ENCODE measurements around the gene CDC25B. TPM values are rescaled to one million over a fixed set of nuclear protein-coding genes. Genes with fewer than 3 reads are reported as not detected.
A peak's percentile ranks its signal among the peaks of the same experiment; 100 is the strongest.

Gene CDC25B
- total and polyA plus RNA-seq, 4 donors = 4.4 to 12.9 (median 9.2) TPM

DNA sequence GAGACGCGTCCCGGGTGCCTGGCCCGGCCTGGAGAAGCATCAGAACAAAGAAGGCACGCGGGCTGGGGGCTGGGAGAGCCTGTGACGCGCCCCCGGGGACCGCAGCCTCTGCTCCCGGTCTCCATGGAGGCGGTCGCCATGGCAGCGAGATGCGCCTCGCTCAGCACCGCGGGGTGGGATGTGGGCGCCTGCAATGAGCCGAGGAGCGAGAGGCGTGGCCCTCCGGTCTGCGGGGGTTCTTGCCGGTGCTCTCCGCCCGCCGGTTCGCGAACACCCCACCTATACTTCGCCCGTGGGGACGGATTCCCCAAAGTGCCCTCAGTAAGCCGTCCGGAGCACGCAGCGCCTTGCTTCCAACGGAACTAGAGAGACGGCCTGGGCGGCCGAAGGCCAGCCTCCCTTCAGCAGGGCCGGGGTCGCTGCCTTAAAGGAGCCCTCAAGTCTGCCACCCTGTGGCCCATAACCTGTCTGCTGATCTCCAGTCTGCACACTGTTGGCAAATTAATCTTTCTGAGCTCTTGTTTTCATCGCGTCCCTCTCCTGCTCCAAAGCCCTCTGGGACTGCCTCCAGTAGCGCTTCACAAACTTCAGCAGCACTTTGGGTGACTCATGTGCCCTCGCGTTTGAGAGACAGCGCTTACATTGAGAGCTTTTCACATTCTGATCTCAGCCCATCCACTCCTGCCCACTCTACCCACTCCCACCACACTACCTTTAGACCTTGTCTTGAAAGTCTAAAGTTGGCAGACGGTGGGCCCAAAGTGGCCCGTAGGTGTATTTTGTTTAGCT is 27.6 kb upstream of the CDC25B start:
- H3K36me3 ChIP-seq (ENCODE audit: control insufficient read depth in 4 of 4, insufficient read depth in 3 of 4, low read depth in 1 of 4, low read length in 3 of 4) = no peaks in the 10 kb centered on the region
- 4% methylated on average over 51 of the region's 51 CpGs for WGBS
- peak overlapping the region; percentile 76 to 78 for H3K27ac ChIP-seq (ENCODE audit: low read depth in 1 of 2, low read length in 2 of 2)
- TF ChIP-seq RAD21 (IDR thresholded peaks at IDR 0.05) = peak; percentile 59 to 69
- TF ChIP-seq, protein P1, sequence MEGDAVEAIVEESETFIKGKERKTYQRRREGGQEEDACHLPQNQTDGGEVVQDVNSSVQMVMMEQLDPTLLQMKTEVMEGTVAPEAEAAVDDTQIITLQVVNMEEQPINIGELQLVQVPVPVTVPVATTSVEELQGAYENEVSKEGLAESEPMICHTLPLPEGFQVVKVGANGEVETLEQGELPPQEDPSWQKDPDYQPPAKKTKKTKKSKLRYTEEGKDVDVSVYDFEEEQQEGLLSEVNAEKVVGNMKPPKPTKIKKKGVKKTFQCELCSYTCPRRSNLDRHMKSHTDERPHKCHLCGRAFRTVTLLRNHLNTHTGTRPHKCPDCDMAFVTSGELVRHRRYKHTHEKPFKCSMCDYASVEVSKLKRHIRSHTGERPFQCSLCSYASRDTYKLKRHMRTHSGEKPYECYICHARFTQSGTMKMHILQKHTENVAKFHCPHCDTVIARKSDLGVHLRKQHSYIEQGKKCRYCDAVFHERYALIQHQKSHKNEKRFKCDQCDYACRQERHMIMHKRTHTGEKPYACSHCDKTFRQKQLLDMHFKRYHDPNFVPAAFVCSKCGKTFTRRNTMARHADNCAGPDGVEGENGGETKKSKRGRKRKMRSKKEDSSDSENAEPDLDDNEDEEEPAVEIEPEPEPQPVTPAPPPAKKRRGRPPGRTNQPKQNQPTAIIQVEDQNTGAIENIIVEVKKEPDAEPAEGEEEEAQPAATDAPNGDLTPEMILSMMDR (IDR thresholded peaks at IDR 0.05; ENCODE audit: low read depth, low read length, missing input control) = peak; percentile 40
- TF ChIP-seq, protein P2, sequence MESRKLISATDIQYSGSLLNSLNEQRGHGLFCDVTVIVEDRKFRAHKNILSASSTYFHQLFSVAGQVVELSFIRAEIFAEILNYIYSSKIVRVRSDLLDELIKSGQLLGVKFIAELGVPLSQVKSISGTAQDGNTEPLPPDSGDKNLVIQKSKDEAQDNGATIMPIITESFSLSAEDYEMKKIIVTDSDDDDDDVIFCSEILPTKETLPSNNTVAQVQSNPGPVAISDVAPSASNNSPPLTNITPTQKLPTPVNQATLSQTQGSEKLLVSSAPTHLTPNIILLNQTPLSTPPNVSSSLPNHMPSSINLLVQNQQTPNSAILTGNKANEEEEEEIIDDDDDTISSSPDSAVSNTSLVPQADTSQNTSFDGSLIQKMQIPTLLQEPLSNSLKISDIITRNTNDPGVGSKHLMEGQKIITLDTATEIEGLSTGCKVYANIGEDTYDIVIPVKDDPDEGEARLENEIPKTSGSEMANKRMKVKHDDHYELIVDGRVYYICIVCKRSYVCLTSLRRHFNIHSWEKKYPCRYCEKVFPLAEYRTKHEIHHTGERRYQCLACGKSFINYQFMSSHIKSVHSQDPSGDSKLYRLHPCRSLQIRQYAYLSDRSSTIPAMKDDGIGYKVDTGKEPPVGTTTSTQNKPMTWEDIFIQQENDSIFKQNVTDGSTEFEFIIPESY (IDR thresholded peaks at IDR 0.05) = no peak
- peak; percentile 18 to 30 for TF ChIP-seq JUND (IDR thresholded peaks at IDR 0.05)
- no peak for TF ChIP-seq SP1 (IDR thresholded peaks at IDR 0.05)
- H3K4me1 ChIP-seq (ENCODE audit: control insufficient read depth in 4 of 4, insufficient read depth in 4 of 4, low read length in 3 of 4) = peaks cover 3 to 19% (median 14%) of the 10 kb centered on the region in 4 donors
- H3K4me3 ChIP-seq (ENCODE audit: low read depth in 1 of 3, low read length in 3 of 3) = peak overlapping the region; percentile 58 to 93 (median 76)
- peak overlapping the region; percentile 72 to 74 for H3K9ac ChIP-seq (ENCODE audit: low read depth in 1 of 2, low read length in 2 of 2)
- DNase-seq (ENCODE audit: low spot score) = peak; percentile 75
- H3K9me3 ChIP-seq (ENCODE audit: control insufficient read depth in 4 of 4, low read length in 3 of 4) = no peaks in the 10 kb centered on the region
- no peaks in the 10 kb centered on the region for H3K27me3 ChIP-seq (ENCODE audit: control insufficient read depth in 4 of 4, insufficient read depth in 4 of 4, low read length in 3 of 4)

DNA sequence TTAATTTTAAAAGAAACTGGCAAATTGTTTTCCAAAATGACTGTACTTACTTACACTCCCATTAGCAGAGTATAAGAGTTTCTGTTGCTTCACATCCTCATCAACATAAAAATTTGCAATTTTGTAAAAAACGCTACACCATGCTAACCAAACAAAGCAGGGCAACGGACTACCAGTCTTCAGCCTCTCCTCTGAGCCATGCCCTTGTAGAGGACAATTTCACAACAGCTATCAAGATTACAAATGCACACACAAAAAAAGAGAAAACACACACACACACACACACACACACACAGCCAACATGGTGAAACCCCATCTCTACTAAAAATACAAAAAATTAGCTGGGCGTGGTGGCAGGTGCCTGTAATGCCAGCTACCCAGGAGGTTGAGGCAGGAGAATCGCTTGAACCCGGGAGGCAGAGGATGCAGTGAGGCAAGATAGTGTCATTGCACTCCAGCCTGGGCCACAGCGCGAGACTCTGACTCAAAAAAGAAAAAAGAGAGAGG is 24.5 kb upstream of the CDC25B start:
- Histone ChIP-seq H3K27me3 (ENCODE audit: control insufficient read depth in 4 of 4, insufficient read depth in 4 of 4, low read length in 3 of 4) (no peaks in the 10 kb centered on the region), H3K27ac (ENCODE audit: low read depth in 1 of 2, low read length in 2 of 2) (no peak overlapping the region), H3K9ac (ENCODE audit: low read depth in 1 of 2, low read length in 2 of 2) (no peak overlapping the region), H3K9me3 (ENCODE audit: control insufficient read depth in 4 of 4, low read length in 3 of 4) (no peaks in the 10 kb centered on the region), H3K4me3 (ENCODE audit: low read depth in 1 of 3, low read length in 3 of 3) (no peak overlapping the region), H3K36me3 (ENCODE audit: control insufficient read depth in 4 of 4, insufficient read depth in 3 of 4, low read depth in 1 of 4, low read length in 3 of 4) (no peaks in the 10 kb centered on the region), H3K4me1 (ENCODE audit: control insufficient read depth in 4 of 4, insufficient read depth in 4 of 4, low read length in 3 of 4) (peaks cover 3 to 18% (median 12%) of the 10 kb centered on the region in 4 donors)
- WGBS = 73% methylated on average over 7 of the region's 7 CpGs
- no peak for DNase-seq (ENCODE audit: low spot score)
- TF ChIP-seq RXRA (IDR thresholded peaks at IDR 0.05) (peak; percentile 39 to 51), FOXA1 (IDR thresholded peaks at IDR 0.05) (no peak)

DNA sequence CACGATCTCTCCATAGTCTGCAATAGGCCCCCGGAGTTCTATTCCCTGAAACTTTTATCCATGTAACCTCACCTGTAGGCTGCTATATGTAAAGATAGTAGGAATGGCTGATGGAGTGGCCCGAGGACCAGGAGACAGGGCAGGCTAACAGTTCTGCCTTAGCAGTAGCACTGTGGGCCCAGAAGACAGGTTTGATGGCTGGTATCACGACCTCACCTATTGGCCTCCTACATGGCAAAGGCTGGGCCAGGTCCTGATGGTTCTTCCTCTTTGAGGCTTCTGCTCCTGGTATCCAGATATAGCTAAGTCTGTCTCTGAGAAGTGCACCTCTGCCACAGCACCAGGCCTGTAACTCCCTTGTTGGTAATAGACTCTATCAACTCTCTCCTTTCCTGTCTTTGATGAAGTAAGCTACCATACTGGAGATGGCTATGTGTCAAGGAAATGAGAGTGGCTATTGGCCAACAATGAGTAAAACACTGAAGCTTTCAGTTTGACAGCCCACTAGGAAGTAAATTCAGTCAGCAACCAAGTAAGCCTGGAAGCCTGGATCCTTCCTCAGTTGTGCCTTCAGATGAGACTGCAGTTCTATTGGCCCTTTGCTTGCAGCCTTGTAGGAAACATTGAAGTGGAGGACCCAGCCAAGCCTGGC is 20.5 kb upstream of the CDC25B start:
- Histone ChIP-seq H3K4me3 (ENCODE audit: low read depth in 1 of 3, low read length in 3 of 3) (no peak overlapping the region), H3K4me1 (ENCODE audit: control insufficient read depth in 4 of 4, insufficient read depth in 4 of 4, low read length in 3 of 4) (peaks cover 6 to 14% (median 9%) of the 10 kb centered on the region in 4 donors), H3K27me3 (ENCODE audit: control insufficient read depth in 4 of 4, insufficient read depth in 4 of 4, low read length in 3 of 4) (no peaks in the 10 kb centered on the region), H3K9ac (ENCODE audit: low read depth in 1 of 2, low read length in 2 of 2) (no peak overlapping the region), H3K36me3 (ENCODE audit: control insufficient read depth in 4 of 4, insufficient read depth in 3 of 4, low read depth in 1 of 4, low read length in 3 of 4) (no peaks in the 10 kb centered on the region), H3K9me3 (ENCODE audit: control insufficient read depth in 4 of 4, low read length in 3 of 4) (no peaks in the 10 kb centered on the region), H3K27ac (ENCODE audit: low read depth in 1 of 2, low read length in 2 of 2) (no peak overlapping the region)
- TF ChIP-seq, protein P3, sequence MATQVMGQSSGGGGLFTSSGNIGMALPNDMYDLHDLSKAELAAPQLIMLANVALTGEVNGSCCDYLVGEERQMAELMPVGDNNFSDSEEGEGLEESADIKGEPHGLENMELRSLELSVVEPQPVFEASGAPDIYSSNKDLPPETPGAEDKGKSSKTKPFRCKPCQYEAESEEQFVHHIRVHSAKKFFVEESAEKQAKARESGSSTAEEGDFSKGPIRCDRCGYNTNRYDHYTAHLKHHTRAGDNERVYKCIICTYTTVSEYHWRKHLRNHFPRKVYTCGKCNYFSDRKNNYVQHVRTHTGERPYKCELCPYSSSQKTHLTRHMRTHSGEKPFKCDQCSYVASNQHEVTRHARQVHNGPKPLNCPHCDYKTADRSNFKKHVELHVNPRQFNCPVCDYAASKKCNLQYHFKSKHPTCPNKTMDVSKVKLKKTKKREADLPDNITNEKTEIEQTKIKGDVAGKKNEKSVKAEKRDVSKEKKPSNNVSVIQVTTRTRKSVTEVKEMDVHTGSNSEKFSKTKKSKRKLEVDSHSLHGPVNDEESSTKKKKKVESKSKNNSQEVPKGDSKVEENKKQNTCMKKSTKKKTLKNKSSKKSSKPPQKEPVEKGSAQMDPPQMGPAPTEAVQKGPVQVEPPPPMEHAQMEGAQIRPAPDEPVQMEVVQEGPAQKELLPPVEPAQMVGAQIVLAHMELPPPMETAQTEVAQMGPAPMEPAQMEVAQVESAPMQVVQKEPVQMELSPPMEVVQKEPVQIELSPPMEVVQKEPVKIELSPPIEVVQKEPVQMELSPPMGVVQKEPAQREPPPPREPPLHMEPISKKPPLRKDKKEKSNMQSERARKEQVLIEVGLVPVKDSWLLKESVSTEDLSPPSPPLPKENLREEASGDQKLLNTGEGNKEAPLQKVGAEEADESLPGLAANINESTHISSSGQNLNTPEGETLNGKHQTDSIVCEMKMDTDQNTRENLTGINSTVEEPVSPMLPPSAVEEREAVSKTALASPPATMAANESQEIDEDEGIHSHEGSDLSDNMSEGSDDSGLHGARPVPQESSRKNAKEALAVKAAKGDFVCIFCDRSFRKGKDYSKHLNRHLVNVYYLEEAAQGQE (IDR thresholded peaks at IDR 0.05) = no peak
- TF ChIP-seq NR2F2 (IDR thresholded peaks at IDR 0.05) = no peak
- no peak for TF ChIP-seq EGR1 (IDR thresholded peaks at IDR 0.05; ENCODE audit: low read depth in 2 of 2)
- TF ChIP-seq GABPA (IDR thresholded peaks at IDR 0.05 in 1 of 2, conservative IDR thresholded peaks at IDR 0.05 in 1 of 2) = no peak
- no peak for TF ChIP-seq JUND (IDR thresholded peaks at IDR 0.05)
- DNase-seq (ENCODE audit: low spot score) = no peak
- 88% methylated on average over 4 of the region's 4 CpGs for WGBS
